ENCODE data around the gene OTOP1. TPM values are rescaled to one million over a fixed set of nuclear protein-coding genes. Genes with fewer than 3 reads are reported as not detected.
"Not testable (repeated sequence)": the region's sequence is repeated elsewhere in the genome, so short reads cannot be mapped to it uniquely, and the experiment has no call there.

Gene OTOP1
- total RNA-seq, 1 donor from 2014 or later = not detected

DNA sequence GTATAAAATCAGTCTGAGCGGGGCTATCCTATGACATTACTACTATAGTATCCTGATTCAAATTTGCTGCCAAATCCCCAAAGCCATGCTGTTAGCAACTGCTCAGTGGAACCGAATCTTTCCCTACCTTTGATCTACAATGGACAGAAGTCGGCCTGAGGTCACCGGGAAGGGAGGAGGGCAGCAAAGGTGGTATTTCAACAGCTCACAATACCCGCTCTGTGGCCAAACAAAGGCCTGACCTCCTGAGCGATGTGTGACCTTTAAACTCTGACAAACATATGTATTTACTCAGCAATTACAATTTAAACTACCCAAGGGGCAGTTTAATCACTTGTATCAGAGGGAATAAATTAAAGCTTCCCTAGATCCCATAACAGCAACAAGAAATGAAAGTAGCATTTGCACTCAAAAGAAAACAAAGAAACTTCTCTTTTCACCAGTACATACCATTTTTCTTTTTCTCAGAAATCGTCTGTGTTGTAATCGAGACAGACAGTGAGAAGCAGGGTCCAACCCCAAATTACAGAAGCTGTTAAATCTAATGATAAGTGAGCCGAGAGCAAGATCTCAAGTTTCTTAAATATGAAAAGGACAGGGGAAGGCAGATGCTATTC is 32.9 kb upstream of the OTOP1 start:
- no peak overlapping the region for H3K9ac ChIP-seq
- H3K36me3 ChIP-seq = no peaks in the 10 kb centered on the region
- H3K4me3 Mint-ChIP-seq = no peak overlapping the region
- H3K27ac ChIP-seq = no peak overlapping the region
- H3K4me2 ChIP-seq = no peak overlapping the region
- H3K36me3 Mint-ChIP-seq = no peaks in the 10 kb centered on the region
- no peaks in the 10 kb centered on the region for H3K9me3 ChIP-seq (ENCODE audit: low read depth)
- DNase-seq (ENCODE audit: low spot score) = no peak
- no peak overlapping the region for H3K4me3 ChIP-seq
- H3K9me3 Mint-ChIP-seq = no peaks in the 10 kb centered on the region
- H3K27me3 Mint-ChIP-seq (ENCODE audit: insufficient read depth, low read depth) = peaks cover 9% of the 10 kb centered on the region
- no peaks in the 10 kb centered on the region for H3K27me3 ChIP-seq
- no peak overlapping the region for H3K27ac Mint-ChIP-seq
- no peaks in the 10 kb centered on the region for H3K4me1 ChIP-seq
- peaks cover 9% of the 10 kb centered on the region for H3K4me1 Mint-ChIP-seq
- H3F3A ChIP-seq (ENCODE audit: low read depth) = no peaks in the 10 kb centered on the region
- no peaks in the 10 kb centered on the region for H3K79me2 ChIP-seq (ENCODE audit: low read depth)
- no peak for TF ChIP-seq EZH2 (IDR thresholded peaks at IDR 0.05)
- TF ChIP-seq, protein P1, sequence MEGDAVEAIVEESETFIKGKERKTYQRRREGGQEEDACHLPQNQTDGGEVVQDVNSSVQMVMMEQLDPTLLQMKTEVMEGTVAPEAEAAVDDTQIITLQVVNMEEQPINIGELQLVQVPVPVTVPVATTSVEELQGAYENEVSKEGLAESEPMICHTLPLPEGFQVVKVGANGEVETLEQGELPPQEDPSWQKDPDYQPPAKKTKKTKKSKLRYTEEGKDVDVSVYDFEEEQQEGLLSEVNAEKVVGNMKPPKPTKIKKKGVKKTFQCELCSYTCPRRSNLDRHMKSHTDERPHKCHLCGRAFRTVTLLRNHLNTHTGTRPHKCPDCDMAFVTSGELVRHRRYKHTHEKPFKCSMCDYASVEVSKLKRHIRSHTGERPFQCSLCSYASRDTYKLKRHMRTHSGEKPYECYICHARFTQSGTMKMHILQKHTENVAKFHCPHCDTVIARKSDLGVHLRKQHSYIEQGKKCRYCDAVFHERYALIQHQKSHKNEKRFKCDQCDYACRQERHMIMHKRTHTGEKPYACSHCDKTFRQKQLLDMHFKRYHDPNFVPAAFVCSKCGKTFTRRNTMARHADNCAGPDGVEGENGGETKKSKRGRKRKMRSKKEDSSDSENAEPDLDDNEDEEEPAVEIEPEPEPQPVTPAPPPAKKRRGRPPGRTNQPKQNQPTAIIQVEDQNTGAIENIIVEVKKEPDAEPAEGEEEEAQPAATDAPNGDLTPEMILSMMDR (IDR thresholded peaks at IDR 0.05) = no peak
- no peak for TF ChIP-seq EZH2phosphoT487 (IDR thresholded peaks at IDR 0.05)
- H4K20me1 ChIP-seq (ENCODE audit: low read depth) = no peaks in the 10 kb centered on the region
- H2AFZ ChIP-seq (replicated peaks) = no peak overlapping the region

- H3K4me3 ChIP-seq; H2AFZ ChIP-seq (replicated peaks); H3K36me3 ChIP-seq; H3K9me3 ChIP-seq (ENCODE audit: low read depth); H3K4me1 Mint-ChIP-seq; H3K9ac ChIP-seq; H3F3A ChIP-seq (ENCODE audit: low read depth); H3K27ac Mint-ChIP-seq; H3K79me2 ChIP-seq (ENCODE audit: low read depth); H3K9me3 Mint-ChIP-seq; H3K36me3 Mint-ChIP-seq; H3K4me2 ChIP-seq; H4K20me1 ChIP-seq (ENCODE audit: low read depth); H3K4me1 ChIP-seq; H3K27me3 Mint-ChIP-seq (ENCODE audit: insufficient read depth, low read depth); DNase-seq (ENCODE audit: low spot score); H3K27me3 ChIP-seq; H3K27ac ChIP-seq: not testable (repeated sequence)
- H3K4me3 Mint-ChIP-seq = peak overlapping the region; percentile 38
These were observed 31.0 kb upstream of the OTOP1 start for GRCh38 chr4:4257705-4258104.

GRCh38 chr4:4256799-4257198 is 30.1 kb upstream of the OTOP1 start:
- TF ChIP-seq, protein P1 (IDR thresholded peaks at IDR 0.05) = no peak
- no peak for TF ChIP-seq EZH2 (IDR thresholded peaks at IDR 0.05)
- no peak for TF ChIP-seq EZH2phosphoT487 (IDR thresholded peaks at IDR 0.05)
- H3K9me3 Mint-ChIP-seq = no peaks in the 10 kb centered on the region
- DNase-seq (ENCODE audit: low spot score) = no peak
- H3K27ac ChIP-seq = no peak overlapping the region
- H3K4me1 Mint-ChIP-seq = peaks cover 9% of the 10 kb centered on the region
- peaks cover 4% of the 10 kb centered on the region for H3K27me3 ChIP-seq
- H3K9ac ChIP-seq = no peak overlapping the region
- H3K36me3 ChIP-seq = no peaks in the 10 kb centered on the region
- H3K4me3 ChIP-seq = no peak overlapping the region
- no peaks in the 10 kb centered on the region for H3K36me3 Mint-ChIP-seq
- H3K9me3 ChIP-seq (ENCODE audit: low read depth) = no peaks in the 10 kb centered on the region
- no peaks in the 10 kb centered on the region for H3K79me2 ChIP-seq (ENCODE audit: low read depth)
- no peak overlapping the region for H3K27ac Mint-ChIP-seq
- H2AFZ ChIP-seq (replicated peaks) = no peak overlapping the region
- H3K4me2 ChIP-seq = no peak overlapping the region
- H3F3A ChIP-seq (ENCODE audit: low read depth) = peaks cover 7% of the 10 kb centered on the region
- H3K4me3 Mint-ChIP-seq = no peak overlapping the region
- H3K27me3 Mint-ChIP-seq (ENCODE audit: insufficient read depth, low read depth) = peaks cover 9% of the 10 kb centered on the region
- no peaks in the 10 kb centered on the region for H3K4me1 ChIP-seq
- no peaks in the 10 kb centered on the region for H4K20me1 ChIP-seq (ENCODE audit: low read depth)

DNA sequence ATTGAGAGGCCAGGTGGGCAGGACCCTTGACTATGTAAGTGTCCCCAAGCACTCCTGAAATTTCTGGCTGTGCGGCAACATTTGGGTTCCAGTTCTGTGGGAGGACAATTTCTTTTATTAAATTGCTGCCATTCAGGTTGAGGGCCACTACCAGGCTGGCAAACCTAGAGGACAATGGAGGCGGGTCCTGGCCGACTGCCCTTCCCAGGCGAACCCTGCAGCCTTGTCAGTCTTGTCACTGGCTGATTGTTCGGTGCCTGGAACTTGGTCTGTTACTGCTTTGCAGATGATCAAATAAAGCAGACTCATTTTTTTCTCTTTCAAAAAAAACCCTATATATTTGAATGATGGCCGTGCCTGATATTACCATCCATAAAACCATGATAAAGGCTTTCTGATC is 27.9 kb upstream of the OTOP1 start:
- no peaks in the 10 kb centered on the region for H3K9me3 Mint-ChIP-seq
- TF ChIP-seq EZH2phosphoT487 (IDR thresholded peaks at IDR 0.05) (no peak), EZH2 (IDR thresholded peaks at IDR 0.05) (no peak)
- TF ChIP-seq, protein P1 (IDR thresholded peaks at IDR 0.05) = no peak
- Histone ChIP-seq H2AFZ (replicated peaks) (no peak overlapping the region), H3K79me2 (ENCODE audit: low read depth) (no peaks in the 10 kb centered on the region), H4K20me1 (ENCODE audit: low read depth) (no peaks in the 10 kb centered on the region), H3K27me3 (peaks cover 10% of the 10 kb centered on the region), H3K36me3 (no peaks in the 10 kb centered on the region), H3K27ac (no peak overlapping the region), H3K4me3 (no peak overlapping the region), H3K4me2 (no peak overlapping the region), H3K9ac (no peak overlapping the region), H3F3A (ENCODE audit: low read depth) (peaks cover 7% of the 10 kb centered on the region), H3K9me3 (ENCODE audit: low read depth) (no peaks in the 10 kb centered on the region), H3K4me1 (no peaks in the 10 kb centered on the region)
- H3K4me3 Mint-ChIP-seq = no peak overlapping the region
- DNase-seq (ENCODE audit: low spot score) = no peak
- no peak overlapping the region for H3K27ac Mint-ChIP-seq
- H3K27me3 Mint-ChIP-seq (ENCODE audit: insufficient read depth, low read depth) = peaks cover 9% of the 10 kb centered on the region
- no peaks in the 10 kb centered on the region for H3K36me3 Mint-ChIP-seq
- peaks cover 7% of the 10 kb centered on the region for H3K4me1 Mint-ChIP-seq
